Nephron (organoid): ENCODE measurements around the gene IRF6.

Source experiments
- H3K27ac Mint-ChIP-seq, 3 experiments: 2 replicates each; pipeline ENCODE4 v1.8.0; 2020; ENCODE audit warnings: mixed read lengths in 3 of 3, mild to moderate bottlenecking in 2 of 3, moderate library complexity in 1 of 3
- H3K27me3 Mint-ChIP-seq: 2 replicates; pipeline ENCODE4 v1.8.0; 2021; ENCODE audit warnings: low read depth, mild to moderate bottlenecking, moderate library complexity, mixed read lengths
- H3K36me3 Mint-ChIP-seq: 2 replicates; pipeline ENCODE4 v1.8.0; 2020; ENCODE audit warnings: low read depth, mixed read lengths
- H3K4me1 Mint-ChIP-seq: 2 replicates; pipeline ENCODE4 v1.8.0; 2020; ENCODE audit warnings: mixed read lengths
- H3K4me3 Mint-ChIP-seq, 3 experiments: 2 replicates each; pipeline ENCODE4 v1.8.0; 2020; ENCODE audit warnings: mild to moderate bottlenecking in 3 of 3, mixed read lengths in 3 of 3, moderate library complexity in 2 of 3
- H3K9me3 Mint-ChIP-seq: 2 replicates; pipeline ENCODE4 v1.8.0; 2020; ENCODE audit warnings: mixed read lengths
- CTCF ChIP-seq, 3 experiments: fragments of 200-600 bp; sonication (generic); IDR thresholded peaks; one replicate each; pipeline ENCODE4 v1.5.0; 2021; ENCODE audit warnings: antibody characterized with exemption in 3 of 3; ENCODE audit not compliant: unreplicated experiment in 3 of 3

The IRF6 gene

GRCh38 chr1:209784265-209785169, 21.4 kb downstream of the IRF6 start, which contains the start of gene C1orf74:
Gene C1orf74 (minus strand): TSS chr1:209784559. CDS start chr1:209783634, 925 bp downstream.
- Mint-ChIP-seq H3K9me3 (no peaks in the 10 kb centered on the region), H3K27ac (peak within 1 kb of the TSS; percentile 90 to 99 (median 99)), H3K4me1 (peaks cover 31% of the 10 kb centered on the region), H3K36me3 (peaks cover 16% of the 10 kb centered on the region), H3K4me3 (peak within 1 kb of the TSS; percentile 87 to 96 (median 95)), H3K27me3 (peaks cover 48% of the 10 kb centered on the region)
- no peak for TF ChIP-seq CTCF (IDR thresholded peaks at IDR 0.05; ENCODE audit: unreplicated experiment in 3 of 3)

- Mint-ChIP-seq H3K27ac (peak overlapping the region; percentile 90 to 99 (median 99)), H3K4me1 (peaks cover 31% of the 10 kb centered on the region), H3K27me3 (peaks cover 37% of the 10 kb centered on the region), H3K36me3 (peaks cover 16% of the 10 kb centered on the region), H3K9me3 (no peaks in the 10 kb centered on the region), H3K4me3 (peak overlapping the region; percentile 87 to 96 (median 95))
- no peak for TF ChIP-seq CTCF (IDR thresholded peaks at IDR 0.05; ENCODE audit: unreplicated experiment in 3 of 3)
Measured at GRCh38 chr1:209783386-209783785, 22.6 kb downstream of the IRF6 start.

GRCh38 chr1:209780268-209780667, 25.7 kb downstream of the IRF6 start:
- Mint-ChIP-seq H3K4me3 (peak overlapping the region in 1 of 3 experiments; percentile 35), H3K27ac (peak overlapping the region; percentile 44 to 74 (median 74))
- no peak for TF ChIP-seq CTCF (IDR thresholded peaks at IDR 0.05; ENCODE audit: unreplicated experiment in 3 of 3)

GRCh38 chr1:209778102-209778501, 27.8 kb downstream of the IRF6 start:
- Mint-ChIP-seq H3K27ac (no peak overlapping the region), H3K4me1 (peaks cover 13% of the 10 kb centered on the region), H3K36me3 (peaks cover 4% of the 10 kb centered on the region), H3K27me3 (no peaks in the 10 kb centered on the region), H3K4me3 (no peak overlapping the region), H3K9me3 (no peaks in the 10 kb centered on the region)
- no peak for TF ChIP-seq CTCF (IDR thresholded peaks at IDR 0.05; ENCODE audit: unreplicated experiment in 3 of 3)

More at GRCh38 chr1:209780268-209780667, 25.7 kb downstream of the IRF6 start:
- Mint-ChIP-seq H3K27me3 (peaks cover 7% of the 10 kb centered on the region), H3K36me3 (peaks cover 9% of the 10 kb centered on the region), H3K9me3 (no peaks in the 10 kb centered on the region), H3K4me1 (peaks cover 31% of the 10 kb centered on the region)

GRCh38 chr1:209777587-209777986, 28.4 kb downstream of the IRF6 start:
- Mint-ChIP-seq H3K27me3 (no peaks in the 10 kb centered on the region), H3K9me3 (no peaks in the 10 kb centered on the region), H3K4me1 (peaks cover 8% of the 10 kb centered on the region), H3K4me3 (no peak overlapping the region), H3K27ac (no peak overlapping the region), H3K36me3 (peaks cover 4% of the 10 kb centered on the region)
- no peak for TF ChIP-seq CTCF (IDR thresholded peaks at IDR 0.05; ENCODE audit: unreplicated experiment in 3 of 3)
